ENCODE measurements around the gene JAK2.

DNA sequence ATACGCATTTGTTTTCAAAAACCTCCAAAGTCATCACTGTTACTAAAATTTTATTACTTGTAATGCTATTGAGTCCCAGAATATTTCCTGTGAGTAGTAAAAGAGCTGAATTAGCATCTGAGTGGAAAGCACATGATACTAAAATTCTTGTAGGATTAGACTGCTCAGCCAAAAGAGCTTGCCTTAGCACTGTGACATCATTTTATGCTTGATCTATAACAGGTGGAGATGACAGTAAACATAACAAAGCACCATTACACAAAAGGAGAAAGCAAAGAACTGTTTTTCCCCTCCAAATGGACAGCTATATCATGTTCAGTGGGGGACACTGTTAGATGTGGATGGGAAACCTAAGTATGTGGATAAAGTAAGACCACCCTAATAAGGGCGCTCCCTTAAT lies 5.8 kb upstream of the JAK2 start:
- no peak for TF ChIP-seq FOXK2 (IDR thresholded peaks at IDR 0.05)
- TF ChIP-seq PKNOX1 (IDR thresholded peaks at IDR 0.05), result no peak
- TF ChIP-seq CTBP1 (IDR thresholded peaks at IDR 0.05; ENCODE audit: borderline replicate concordance), result no peak

Measured in HEK293T (cell line).